Sigmoid colon (tissue), 7 donors: Measurements from ENCODE around the gene ATP1A2. TPM values are rescaled to one million over a fixed set of nuclear protein-coding genes. Genes with fewer than 3 reads are reported as not detected.
A peak's percentile ranks its signal among the peaks of the same experiment; 100 is the strongest.

Source experiments
- DNase-seq: peaks from one replicate; pipeline ENCODE4 v3.0.0-alpha.2; 2019
- H3K27ac ChIP-seq, 4 donors: fragments of 200-600 bp; sonication (generic); one replicate each; pipeline ENCODE4 v1.5.1; 2016 to 2019; ENCODE audit warnings: mild to moderate bottlenecking in 1 of 4
- H3K27me3 ChIP-seq, 3 donors: fragments of 200-600 bp; sonication (generic); one replicate each; pipeline ENCODE4 v1.5.1; 2019; ENCODE audit warnings: mild to moderate bottlenecking in 1 of 3
- H3K36me3 ChIP-seq, 4 donors: fragments of 200-600 bp; sonication (generic); one replicate each; pipeline ENCODE4 v1.5.1; 2016 to 2019
- H3K4me1 ChIP-seq, 4 donors: fragments of 200-600 bp; sonication (generic); one replicate each; pipeline ENCODE4 v1.5.1; 2017 to 2019
- H3K4me3 ChIP-seq, 4 donors: fragments of 200-600 bp; sonication (generic); one replicate each; pipeline ENCODE4 v1.5.1; 2017 to 2019; ENCODE audit warnings: mild to moderate bottlenecking in 2 of 4, moderate library complexity in 1 of 4
- H3K9me3 ChIP-seq, 4 donors: fragments of 200-600 bp in 3 of 4; sonication (generic) in 3 of 4; one replicate each; pipeline versions ENCODE4 v1.5.1 to v1.6.1; 2013 to 2019
- EP300 ChIP-seq, 4 donors: sonication (generic); formaldehyde crosslinking; IDR thresholded peaks; one replicate each; pipeline ENCODE4 v1.6.1; 2017; ENCODE audit warnings: antibody characterized with exemption in 4 of 4
- POLR2A ChIP-seq, 2 donors: fragments of 450-650 bp; IDR thresholded peaks; one replicate each; pipeline ENCODE4 v1.6.1; 2016; ENCODE audit warnings: antibody characterized with exemption in 2 of 2, mild to moderate bottlenecking in 2 of 2, moderate library complexity in 2 of 2
- POLR2AphosphoS5 ChIP-seq, 4 donors: sonication (generic); formaldehyde crosslinking; IDR thresholded peaks; one replicate each; pipeline ENCODE4 v1.6.1; 2017; ENCODE audit warnings: antibody characterized with exemption in 4 of 4
- WGBS, 2 donors: extraction: QIAGEN DNeasy Blood & Tissue Kit; methylation state at CpG; one replicate each; pipeline ENCODE4 v1.1.7; 2013; 5-methylcytosine and 5-hydroxymethylcytosine counted together
- intact Hi-C: fragments of 100-400 bp; cut with DNase I; formaldehyde crosslinking; loops from one replicate; pipeline ENCODE4 v1.15.1; 2023
- polyA plus RNA-seq, 3 donors: library from polyadenylated mRNA; stranded (reverse); fragments of 200-250 nt; gene quantifications; one replicate each; pipeline ENCODE4 v1.2.3, GENCODE V29; 2013
- total RNA-seq, 4 donors: library from RNA; depleted of rRNA; stranded (reverse); fragments of >200 nt; gene quantifications; one replicate each; pipeline ENCODE4 v1.1.0, GENCODE V29; 2016
- TF ChIP-seq, protein P1 (sequence below), 4 experiments: fragments of 450-650 bp in 3 of 4; fragments of 200-600 bp in 1 of 4; IDR thresholded peaks; one replicate each; pipeline ENCODE4 v1.5.1; 2016 to 2019; ENCODE audit warnings: antibody characterized with exemption in 4 of 4, mild to moderate bottlenecking in 3 of 4, moderate library complexity in 2 of 4
- donor health status: healthy with polysubstance abuse.
- donor health status: Bipolar disorder and iron deficiency.
- donor health status: healthy.

Gene ATP1A2
- total and polyA plus RNA-seq, 7 donors = 0.92 to 153 (median 60.7) TPM

DNA sequence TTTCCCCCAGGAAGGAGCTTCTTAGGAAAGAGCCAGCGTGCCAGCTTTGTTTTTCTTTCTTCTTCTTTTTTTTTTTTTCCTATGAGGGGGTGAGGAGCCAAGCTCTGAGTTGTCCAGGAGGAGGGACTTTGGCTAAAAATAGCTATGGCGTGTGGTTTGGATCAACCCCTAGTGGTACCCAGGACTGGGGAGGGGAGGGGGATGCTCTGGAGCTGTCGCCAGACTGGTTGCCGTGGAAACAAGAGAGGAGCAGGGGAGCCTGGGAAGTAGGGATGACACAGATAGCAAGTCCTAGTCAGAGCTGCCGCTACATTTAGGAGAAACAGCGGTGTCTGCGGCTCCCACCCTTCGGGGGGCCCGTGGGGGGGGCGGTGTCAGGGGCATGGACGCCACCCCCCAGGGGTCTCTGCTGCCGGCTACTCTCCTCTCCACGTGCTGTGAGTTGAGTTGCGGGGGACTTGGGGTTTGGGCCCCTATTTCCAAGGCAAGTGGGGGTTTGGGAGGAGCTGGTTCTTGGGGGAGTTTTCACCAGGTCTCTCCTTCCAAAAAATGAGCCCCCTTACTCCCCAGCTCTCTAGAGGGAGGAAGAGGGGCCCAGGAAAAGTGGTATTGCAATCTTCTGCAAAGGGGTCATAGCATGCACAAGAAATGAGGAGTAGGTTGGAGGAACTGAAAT, 34.2 kb upstream of the ATP1A2 start, which contains the start of gene KCNJ9:
Gene KCNJ9 (plus strand): TSS at position 278 of the 676 bp plus-strand sequence. CDS start 2,493 bp downstream, outside the sequence.
- Histone ChIP-seq H3K27me3 (peaks cover 0 to 48% (median 24%) of the 10 kb centered on the region in 3 donors), H3K9me3 (no peaks in the 10 kb centered on the region), H3K4me3 (no peak within 1 kb of the TSS), H3K36me3 (no peaks in the 10 kb centered on the region), H3K27ac (no peak within 1 kb of the TSS), H3K4me1 (peaks cover 0 to 12% (median 9%) of the 10 kb centered on the region in 4 donors)
- TF ChIP-seq, protein P1, sequence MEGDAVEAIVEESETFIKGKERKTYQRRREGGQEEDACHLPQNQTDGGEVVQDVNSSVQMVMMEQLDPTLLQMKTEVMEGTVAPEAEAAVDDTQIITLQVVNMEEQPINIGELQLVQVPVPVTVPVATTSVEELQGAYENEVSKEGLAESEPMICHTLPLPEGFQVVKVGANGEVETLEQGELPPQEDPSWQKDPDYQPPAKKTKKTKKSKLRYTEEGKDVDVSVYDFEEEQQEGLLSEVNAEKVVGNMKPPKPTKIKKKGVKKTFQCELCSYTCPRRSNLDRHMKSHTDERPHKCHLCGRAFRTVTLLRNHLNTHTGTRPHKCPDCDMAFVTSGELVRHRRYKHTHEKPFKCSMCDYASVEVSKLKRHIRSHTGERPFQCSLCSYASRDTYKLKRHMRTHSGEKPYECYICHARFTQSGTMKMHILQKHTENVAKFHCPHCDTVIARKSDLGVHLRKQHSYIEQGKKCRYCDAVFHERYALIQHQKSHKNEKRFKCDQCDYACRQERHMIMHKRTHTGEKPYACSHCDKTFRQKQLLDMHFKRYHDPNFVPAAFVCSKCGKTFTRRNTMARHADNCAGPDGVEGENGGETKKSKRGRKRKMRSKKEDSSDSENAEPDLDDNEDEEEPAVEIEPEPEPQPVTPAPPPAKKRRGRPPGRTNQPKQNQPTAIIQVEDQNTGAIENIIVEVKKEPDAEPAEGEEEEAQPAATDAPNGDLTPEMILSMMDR (IDR thresholded peaks at IDR 0.05) = no peak
- TF ChIP-seq POLR2A (IDR thresholded peaks at IDR 0.05) (no peak), POLR2AphosphoS5 (IDR thresholded peaks at IDR 0.05) (no peak)
- no peak for DNase-seq
- intact Hi-C loops = no loop called here
- 25 to 29% methylated on average over 14 of the region's 14 CpGs for WGBS, 2 donors

DNA sequence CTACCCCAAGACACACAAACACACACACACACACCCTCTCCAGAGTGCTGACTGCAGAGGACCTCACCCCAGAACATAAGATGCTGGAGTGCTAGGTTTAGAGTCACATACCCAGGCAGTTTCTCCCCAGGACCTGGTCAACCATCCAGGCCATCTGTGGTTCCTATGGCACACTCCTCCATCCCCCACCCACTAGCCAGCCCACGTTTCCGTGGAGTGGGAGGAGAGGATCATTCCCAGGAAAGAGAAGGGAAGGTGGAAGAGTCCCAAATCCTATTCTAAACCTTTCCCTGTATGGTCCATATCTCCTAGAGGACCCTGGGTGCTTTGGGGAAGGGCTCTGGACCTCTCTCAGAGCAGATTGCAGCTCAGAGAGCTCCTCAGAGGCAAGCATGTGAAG, 33.1 kb upstream of the ATP1A2 start:
- 61 to 63% methylated on average over 2 of the region's 2 CpGs for WGBS, 2 donors
- Histone ChIP-seq H3K4me1 (peaks cover 0 to 12% (median 9%) of the 10 kb centered on the region in 4 donors), H3K27me3 (peaks cover 0 to 48% (median 24%) of the 10 kb centered on the region in 3 donors), H3K27ac (no peak overlapping the region), H3K4me3 (no peak overlapping the region), H3K9me3 (no peaks in the 10 kb centered on the region), H3K36me3 (no peaks in the 10 kb centered on the region)
- intact Hi-C loops = no loop called here
- TF ChIP-seq EP300 (IDR thresholded peaks at IDR 0.05) = no peak
- no peak for TF ChIP-seq POLR2AphosphoS5 (IDR thresholded peaks at IDR 0.05)
- no peak for TF ChIP-seq POLR2A (IDR thresholded peaks at IDR 0.05)
- TF ChIP-seq, protein P1 (IDR thresholded peaks at IDR 0.05) = no peak
- no peak for DNase-seq

DNA sequence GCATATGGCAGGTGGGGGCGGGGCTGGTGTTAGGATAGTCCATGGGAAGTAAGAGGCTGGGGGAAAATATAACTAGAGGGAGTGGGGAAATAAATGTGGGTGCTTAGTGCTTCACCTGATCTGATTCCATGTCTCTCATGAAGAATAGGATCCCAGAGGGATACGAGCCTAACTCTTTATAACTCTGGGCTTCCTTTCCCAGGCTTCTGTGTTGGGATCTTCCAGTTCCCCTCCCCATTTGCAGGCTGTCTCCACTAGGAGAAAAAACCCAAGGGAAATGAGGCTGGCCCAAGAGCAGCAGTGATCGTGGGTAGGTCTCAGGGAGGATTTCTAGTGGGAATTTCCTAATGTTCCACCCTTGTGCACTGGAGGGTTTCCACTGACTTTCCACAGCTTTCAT, 32.6 kb upstream of the ATP1A2 start:
- intact Hi-C loops = no loop called here
- peaks cover 0 to 48% (median 24%) of the 10 kb centered on the region in 3 donors for H3K27me3 ChIP-seq
- peaks cover 0 to 12% (median 9%) of the 10 kb centered on the region in 4 donors for H3K4me1 ChIP-seq
- no peaks in the 10 kb centered on the region for H3K9me3 ChIP-seq
- no peak for TF ChIP-seq EP300 (IDR thresholded peaks at IDR 0.05)
- TF ChIP-seq, protein P1 (IDR thresholded peaks at IDR 0.05) = no peak
- TF ChIP-seq POLR2A (IDR thresholded peaks at IDR 0.05) = no peak
- no peak for TF ChIP-seq POLR2AphosphoS5 (IDR thresholded peaks at IDR 0.05)
- no peak overlapping the region for H3K27ac ChIP-seq
- WGBS, 2 donors = 78 to 82% methylated on average over 3 of the region's 3 CpGs
- H3K4me3 ChIP-seq = no peak overlapping the region
- no peak for DNase-seq
- no peaks in the 10 kb centered on the region for H3K36me3 ChIP-seq

DNA sequence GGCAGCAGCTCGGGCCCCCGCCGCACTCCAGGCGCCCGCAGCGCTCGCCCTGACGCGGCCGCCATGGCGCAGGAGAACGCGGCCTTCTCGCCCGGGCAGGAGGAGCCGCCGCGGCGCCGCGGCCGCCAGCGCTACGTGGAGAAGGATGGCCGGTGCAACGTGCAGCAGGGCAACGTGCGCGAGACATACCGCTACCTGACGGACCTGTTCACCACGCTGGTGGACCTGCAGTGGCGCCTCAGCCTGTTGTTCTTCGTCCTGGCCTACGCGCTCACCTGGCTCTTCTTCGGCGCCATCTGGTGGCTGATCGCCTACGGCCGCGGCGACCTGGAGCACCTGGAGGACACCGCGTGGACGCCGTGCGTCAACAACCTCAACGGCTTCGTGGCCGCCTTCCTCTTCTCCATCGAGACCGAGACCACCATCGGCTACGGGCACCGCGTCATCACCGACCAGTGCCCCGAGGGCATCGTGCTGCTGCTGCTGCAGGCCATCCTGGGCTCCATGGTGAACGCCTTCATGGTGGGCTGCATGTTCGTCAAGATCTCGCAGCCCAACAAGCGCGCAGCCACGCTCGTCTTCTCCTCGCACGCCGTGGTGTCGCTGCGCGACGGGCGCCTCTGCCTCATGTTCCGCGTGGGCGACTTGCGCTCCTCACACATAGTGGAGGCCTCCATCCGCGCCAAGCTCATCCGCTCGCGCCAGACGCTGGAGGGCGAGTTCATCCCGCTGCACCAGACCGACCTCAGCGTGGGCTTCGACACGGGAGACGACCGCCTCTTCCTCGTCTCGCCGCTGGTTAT, 31.4 kb upstream of the ATP1A2 start:
- peaks cover 0 to 12% (median 9%) of the 10 kb centered on the region in 4 donors for H3K4me1 ChIP-seq
- TF ChIP-seq POLR2A (IDR thresholded peaks at IDR 0.05) = no peak
- TF ChIP-seq, protein P1 (IDR thresholded peaks at IDR 0.05) = peak; percentile 41 to 76 (median 70)
- H3K9me3 ChIP-seq = no peaks in the 10 kb centered on the region
- H3K4me3 ChIP-seq = peak overlapping the region in 3 of 4 donors; percentile 43 to 53 (median 51)
- peaks cover 0 to 43% (median 12%) of the 10 kb centered on the region in 3 donors for H3K27me3 ChIP-seq
- 26 to 35% methylated on average over 96 of the region's 96 CpGs for WGBS, 2 donors
- intact Hi-C loops = loop anchor here (2.0 kb wide), 1 partner anchor 37 kb away; no protein-coding TSS in a partner anchor
- peaks cover 0 to 6% (median 0%) of the 10 kb centered on the region in 4 donors for H3K36me3 ChIP-seq
- peak; percentile 82 for DNase-seq
- no peak overlapping the region for H3K27ac ChIP-seq
